GM12892 (cell line): ENCODE results near the gene ZNF3.

Experiments used
- DNase-seq: peaks from one replicate; pipeline ENCODE4 v3.0.0; 2011; ENCODE audit not compliant: insufficient read length
- FAIRE-seq: peaks from 2 replicates; lab custom pipeline; 2011; peaks lifted over from hg19 to GRCh38; lab: Jason Lieb, UNC
- POLR2A ChIP-seq: IDR thresholded peaks from 2 replicates; pipeline ENCODE4 v1.6.1; 2011; ENCODE audit warnings: low read depth, low read length, control low read depth
- POLR2AphosphoS5 ChIP-seq: IDR thresholded peaks from 2 replicates; pipeline ENCODE4 v1.6.1; 2011; ENCODE audit warnings: low read depth, low read length, control low read depth
- TAF1 ChIP-seq: IDR thresholded peaks from 2 replicates; pipeline ENCODE4 v1.6.1; 2011; ENCODE audit warnings: low read depth, mild to moderate bottlenecking, control low read depth, low read length, borderline replicate concordance

ZNF3 gene

DNA sequence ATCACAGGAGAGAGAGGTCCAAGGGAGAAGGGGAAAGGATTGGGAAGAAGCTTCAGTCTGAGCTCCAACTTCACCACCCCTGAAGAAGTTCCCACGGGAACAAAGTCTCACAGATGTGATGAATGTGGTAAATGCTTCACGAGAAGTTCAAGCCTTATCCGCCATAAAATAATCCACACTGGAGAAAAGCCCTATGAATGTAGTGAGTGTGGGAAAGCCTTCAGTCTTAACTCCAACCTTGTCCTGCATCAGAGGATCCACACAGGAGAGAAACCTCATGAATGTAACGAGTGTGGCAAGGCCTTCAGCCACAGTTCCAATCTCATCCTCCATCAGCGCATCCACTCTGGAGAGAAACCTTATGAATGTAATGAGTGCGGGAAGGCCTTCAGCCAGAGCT is 48.0 kb downstream of the ZNF3 start:
- TF ChIP-seq POLR2AphosphoS5 (no peak), TAF1 (no peak), POLR2A (no peak)
- DNase-seq, result no peak
- FAIRE-seq, result no peak

DNA sequence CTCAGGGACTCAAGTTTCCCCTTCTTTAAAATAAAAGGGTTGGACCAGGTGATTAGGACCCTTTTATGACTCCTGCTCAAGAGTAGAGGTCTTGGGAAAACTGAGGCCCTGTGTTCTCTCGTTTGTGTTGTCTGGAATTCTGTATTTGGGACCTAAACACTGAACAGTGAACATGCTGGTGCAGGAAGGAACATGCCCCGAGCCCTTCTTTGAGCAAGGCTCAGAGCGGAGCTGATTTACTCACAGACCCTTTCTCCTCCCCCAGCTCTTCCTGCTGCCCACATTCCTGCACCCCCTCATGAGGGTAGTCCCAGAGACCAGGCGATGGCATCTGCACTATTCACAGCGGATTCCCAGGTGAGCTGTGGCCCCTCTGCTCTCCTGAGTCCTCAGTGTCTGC is 51.9 kb downstream of the ZNF3 start:
- TF ChIP-seq POLR2A (no peak), POLR2AphosphoS5 (no peak), TAF1 (no peak)
- no peak for FAIRE-seq
- DNase-seq, result no peak

DNA sequence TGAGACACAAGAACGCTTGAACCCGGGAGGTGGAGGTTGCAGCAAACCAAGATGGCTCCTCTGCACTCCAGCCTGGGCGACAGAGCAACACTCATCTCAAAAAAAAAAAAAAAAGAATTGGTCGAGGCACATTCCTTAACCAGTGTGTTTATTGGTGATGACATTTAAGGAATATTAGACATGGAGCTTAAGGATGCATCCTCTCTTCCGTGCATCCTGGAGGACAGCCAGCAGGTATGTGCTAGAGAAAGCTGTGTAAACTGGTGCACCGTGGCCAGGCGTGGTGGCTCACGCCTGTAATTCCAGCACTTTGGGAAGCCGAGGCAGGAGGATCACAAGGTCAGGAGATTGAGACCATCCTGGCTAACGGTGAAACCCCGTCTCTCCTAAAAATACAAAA is 54.3 kb downstream of the ZNF3 start:
- FAIRE-seq (no peak), DNase-seq (no peak)
- no peak for TF ChIP-seq TAF1
- no peak for TF ChIP-seq POLR2AphosphoS5
- TF ChIP-seq POLR2A, result no peak

DNA sequence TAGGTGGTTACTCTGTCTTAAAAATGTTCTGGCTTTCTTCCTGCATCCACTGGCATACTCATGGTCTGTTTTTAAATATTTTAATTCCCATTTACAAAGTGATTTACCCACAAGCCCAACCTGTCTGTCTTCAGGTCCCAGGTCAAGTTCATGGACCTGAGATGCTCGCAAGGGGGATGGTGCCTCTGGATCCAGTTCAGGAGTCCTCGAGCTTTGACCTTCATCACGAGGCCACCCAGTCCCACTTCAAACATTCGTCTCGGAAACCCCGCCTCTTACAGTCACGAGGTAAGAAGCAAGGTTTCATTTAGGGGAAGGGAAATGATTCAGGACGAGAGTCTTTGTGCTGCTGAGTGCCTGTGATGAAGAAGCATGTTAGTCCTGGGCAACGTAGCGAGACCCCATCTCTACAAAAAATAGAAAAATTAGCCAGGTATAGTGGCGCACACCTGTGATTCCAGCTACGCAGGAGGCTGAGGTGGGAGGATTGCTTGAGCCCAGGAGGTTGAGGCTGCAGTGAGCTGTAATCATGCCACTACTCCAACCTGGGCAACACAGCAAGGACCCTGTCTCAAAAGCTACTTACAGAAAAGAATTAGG is 57.4 kb downstream of the ZNF3 start:
- DNase-seq, result no peak

DNA sequence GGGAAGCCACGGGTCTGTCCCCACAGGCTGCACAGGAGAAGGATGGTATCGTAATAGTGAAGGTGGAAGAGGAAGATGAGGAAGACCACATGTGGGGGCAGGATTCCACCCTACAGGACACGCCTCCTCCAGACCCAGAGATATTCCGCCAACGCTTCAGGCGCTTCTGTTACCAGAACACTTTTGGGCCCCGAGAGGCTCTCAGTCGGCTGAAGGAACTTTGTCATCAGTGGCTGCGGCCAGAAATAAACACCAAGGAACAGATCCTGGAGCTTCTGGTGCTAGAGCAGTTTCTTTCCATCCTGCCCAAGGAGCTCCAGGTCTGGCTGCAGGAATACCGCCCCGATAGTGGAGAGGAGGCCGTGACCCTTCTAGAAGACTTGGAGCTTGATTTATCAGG is 58.0 kb downstream of the ZNF3 start:
- no peak for FAIRE-seq
- no peak for DNase-seq
- TF ChIP-seq POLR2A, result no peak
- no peak for TF ChIP-seq POLR2AphosphoS5
- no peak for TF ChIP-seq TAF1

More for the DNA sequence above, 57.4 kb downstream of the ZNF3 start:
- no peak for TF ChIP-seq TAF1
- no peak for TF ChIP-seq POLR2AphosphoS5
- no peak for TF ChIP-seq POLR2A
- no peak for FAIRE-seq

DNA sequence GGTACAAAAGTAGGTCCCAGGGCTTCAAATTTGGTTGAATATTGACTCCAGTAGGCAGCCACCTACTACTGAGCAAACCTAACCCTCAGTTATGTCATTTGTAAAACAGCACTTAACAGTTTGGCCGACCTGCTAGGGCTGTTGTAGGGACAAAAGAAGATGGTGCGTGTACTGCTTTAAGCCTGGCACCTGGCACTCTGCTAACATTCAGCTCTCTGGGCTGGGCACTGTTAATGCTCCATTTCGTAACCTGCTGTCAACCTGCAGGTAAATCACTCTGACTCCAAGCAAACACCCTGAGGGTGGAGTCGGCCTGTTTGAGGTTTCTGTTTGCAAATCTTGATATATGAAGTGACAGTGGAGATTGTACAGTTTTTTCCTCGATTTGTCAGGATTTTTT is 58.9 kb downstream of the ZNF3 start:
- DNase-seq, result no peak
- 0 out of 2 replicates have a peak, but pooled peaks have one; percentile 26 for TF ChIP-seq POLR2A
- TF ChIP-seq POLR2AphosphoS5, result no peak
- TF ChIP-seq TAF1, result no peak
- FAIRE-seq, result no peak

DNA sequence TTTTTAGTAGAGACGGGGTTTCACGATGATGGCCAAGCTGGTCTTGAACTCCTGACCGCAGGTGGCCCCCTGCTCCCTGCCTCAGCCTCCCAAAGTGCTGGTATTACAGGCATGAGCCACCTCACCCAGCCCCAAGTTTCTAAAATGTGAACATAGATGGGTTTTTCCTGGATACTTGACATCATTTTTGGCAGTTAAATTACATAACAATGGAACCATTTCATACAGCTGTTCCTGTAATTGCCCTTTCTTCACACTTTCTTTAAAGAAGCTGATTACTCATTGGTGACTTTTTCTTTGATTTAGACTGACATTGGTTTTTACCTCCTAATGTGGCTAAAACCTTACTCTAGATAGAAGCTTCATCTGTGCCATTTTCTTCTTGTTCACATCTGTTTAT is 60.2 kb downstream of the ZNF3 start:
- TF ChIP-seq POLR2AphosphoS5 (no peak), TAF1 (no peak), POLR2A (no peak)
- FAIRE-seq (no peak), DNase-seq (no peak)
